GM06990 (cell line): ENCODE results near the gene WDPCP.

Experiments
- DNase-seq: peaks from one replicate; pipeline ENCODE4 v3.0.0-alpha.2; 2011; ENCODE audit not compliant: insufficient read length; ENCODE audit errors: extremely low read depth
- H3K27me3 ChIP-seq: replicated peaks from 2 replicates; pipeline ENCODE4 v1.6.0; 2011; ENCODE audit warnings: low read length; ENCODE audit not compliant: control insufficient read depth, insufficient read depth
- H3K36me3 ChIP-seq: 2 replicates; pipeline ENCODE4 v1.5.1; 2011; ENCODE audit warnings: low read length; ENCODE audit not compliant: control insufficient read depth, insufficient read depth
- H3K4me3 ChIP-seq: replicated peaks from 2 replicates; pipeline ENCODE4 v1.5.1; 2011; ENCODE audit warnings: low read depth, mild to moderate bottlenecking, control low read depth, low read length
- TF ChIP-seq, protein P1 (sequence below): IDR thresholded peaks from 2 replicates; pipeline ENCODE4 v1.5.1; 2011; ENCODE audit warnings: low read length, control low read depth, mild to moderate bottlenecking, inconsistent platforms; ENCODE audit not compliant: insufficient read depth, poor library complexity, severe bottlenecking

WDPCP gene

DNA sequence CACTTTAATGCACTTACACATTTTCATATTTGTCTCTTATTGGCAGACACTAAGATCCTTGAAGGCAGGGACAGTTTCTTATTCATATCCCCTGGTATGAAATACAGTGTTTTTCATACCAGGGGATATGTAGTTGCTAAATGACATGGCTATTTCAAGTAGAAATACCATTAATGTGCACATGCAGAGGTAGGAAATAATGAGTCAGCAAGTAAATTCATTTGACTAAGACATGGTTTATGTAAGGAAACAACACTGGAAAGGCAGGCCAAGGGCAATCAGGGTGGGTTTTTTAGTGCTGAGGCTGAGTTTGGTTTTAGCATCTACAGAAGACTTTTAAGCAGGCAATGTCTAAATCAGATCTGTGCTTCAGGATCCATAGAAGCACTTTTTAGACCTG lies 155.9 kb downstream of the WDPCP start:
- TF ChIP-seq, protein P1, sequence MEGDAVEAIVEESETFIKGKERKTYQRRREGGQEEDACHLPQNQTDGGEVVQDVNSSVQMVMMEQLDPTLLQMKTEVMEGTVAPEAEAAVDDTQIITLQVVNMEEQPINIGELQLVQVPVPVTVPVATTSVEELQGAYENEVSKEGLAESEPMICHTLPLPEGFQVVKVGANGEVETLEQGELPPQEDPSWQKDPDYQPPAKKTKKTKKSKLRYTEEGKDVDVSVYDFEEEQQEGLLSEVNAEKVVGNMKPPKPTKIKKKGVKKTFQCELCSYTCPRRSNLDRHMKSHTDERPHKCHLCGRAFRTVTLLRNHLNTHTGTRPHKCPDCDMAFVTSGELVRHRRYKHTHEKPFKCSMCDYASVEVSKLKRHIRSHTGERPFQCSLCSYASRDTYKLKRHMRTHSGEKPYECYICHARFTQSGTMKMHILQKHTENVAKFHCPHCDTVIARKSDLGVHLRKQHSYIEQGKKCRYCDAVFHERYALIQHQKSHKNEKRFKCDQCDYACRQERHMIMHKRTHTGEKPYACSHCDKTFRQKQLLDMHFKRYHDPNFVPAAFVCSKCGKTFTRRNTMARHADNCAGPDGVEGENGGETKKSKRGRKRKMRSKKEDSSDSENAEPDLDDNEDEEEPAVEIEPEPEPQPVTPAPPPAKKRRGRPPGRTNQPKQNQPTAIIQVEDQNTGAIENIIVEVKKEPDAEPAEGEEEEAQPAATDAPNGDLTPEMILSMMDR, result no peak
- H3K36me3 ChIP-seq, result no peaks in the 10 kb centered on the region
- H3K27me3 ChIP-seq, result no peaks in the 10 kb centered on the region
- H3K4me3 ChIP-seq, result no peak overlapping the region
- DNase-seq, result no peak

GRCh38 chr2:63425606-63426005 lies 162.7 kb downstream of the WDPCP start:
- no peaks in the 10 kb centered on the region for H3K27me3 ChIP-seq
- H3K36me3 ChIP-seq, result no peaks in the 10 kb centered on the region
- DNase-seq, result no peak
- no peak overlapping the region for H3K4me3 ChIP-seq
- TF ChIP-seq, protein P1, result no peak

DNA sequence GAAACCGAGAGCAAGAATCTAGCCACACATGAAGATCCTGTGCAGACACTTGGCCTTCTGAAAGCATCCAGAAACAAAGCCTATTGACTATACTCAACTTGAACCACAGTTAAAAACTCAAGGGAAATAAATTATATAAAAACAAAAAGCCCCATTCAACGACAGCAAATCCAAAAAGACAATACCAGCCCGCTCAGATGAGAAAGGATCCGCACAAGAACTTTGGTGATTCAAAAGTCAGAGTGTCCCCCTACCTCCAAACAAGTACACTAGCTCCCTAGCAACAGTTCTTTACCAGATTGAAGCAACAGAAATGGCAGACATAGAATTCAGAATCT lies 163.2 kb downstream of the WDPCP start:
- no peaks in the 10 kb centered on the region for H3K36me3 ChIP-seq
- H3K4me3 ChIP-seq, result no peak overlapping the region
- TF ChIP-seq, protein P1, result no peak
- no peak for DNase-seq
- H3K27me3 ChIP-seq, result no peaks in the 10 kb centered on the region

DNA sequence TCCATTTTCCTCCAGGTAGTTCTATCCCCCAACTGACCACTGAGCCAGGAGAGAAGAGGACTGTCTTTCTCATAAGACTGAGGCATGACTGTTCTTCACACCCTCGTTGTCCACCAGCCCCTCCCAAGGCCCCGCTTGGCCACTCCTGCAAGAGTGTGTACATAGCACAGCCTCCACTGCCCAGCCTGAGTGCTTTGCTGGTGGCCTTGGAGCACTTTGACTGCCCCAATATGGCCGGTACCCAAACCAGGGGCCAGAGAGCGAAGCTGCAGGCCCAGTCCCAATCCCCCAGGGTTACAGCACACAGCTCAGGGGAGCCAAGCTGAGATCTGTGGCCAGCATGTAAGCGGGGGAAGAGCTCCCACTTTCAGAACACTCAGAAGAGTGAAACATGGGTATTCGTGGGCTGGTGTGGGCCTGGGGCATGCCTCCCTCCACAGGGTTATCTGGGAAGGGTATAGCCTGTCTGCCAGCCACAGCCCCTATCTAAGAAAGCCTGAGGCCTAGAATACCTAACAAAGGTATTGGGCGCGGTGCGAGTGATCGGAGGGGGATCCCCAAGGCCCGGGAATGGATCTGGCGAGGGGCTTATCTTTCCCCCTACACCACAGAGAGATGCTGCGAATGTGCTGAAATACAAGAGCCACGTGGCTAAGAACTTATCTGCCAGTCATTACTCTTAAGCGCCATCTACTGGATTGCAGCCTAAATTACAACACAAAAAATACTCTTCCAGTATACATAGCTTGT lies 163.8 kb downstream of the WDPCP start:
- TF ChIP-seq, protein P1, result peak; percentile 66
- DNase-seq, result peak; percentile 51

DNA sequence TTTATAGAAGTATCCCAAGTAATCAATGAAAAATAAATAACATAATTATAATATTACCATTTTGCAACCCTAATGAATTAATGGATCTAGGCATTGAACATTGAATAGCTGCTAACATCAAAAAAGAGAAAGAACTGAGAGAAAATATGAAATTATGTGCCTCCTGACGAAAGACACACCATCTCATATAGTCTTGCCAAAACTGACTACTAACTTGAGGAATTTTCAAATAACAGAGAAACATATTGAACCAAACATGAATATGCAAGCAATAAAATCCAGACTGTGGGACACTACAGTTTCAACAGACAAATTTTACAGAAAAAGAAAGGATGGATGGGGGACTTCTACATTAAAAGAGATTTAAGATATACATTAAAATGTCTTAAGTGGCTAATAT lies 165.7 kb downstream of the WDPCP start:
- Histone ChIP-seq H3K4me3 (no peak overlapping the region), H3K27me3 (no peaks in the 10 kb centered on the region), H3K36me3 (no peaks in the 10 kb centered on the region)
- DNase-seq, result no peak
- TF ChIP-seq, protein P1, result no peak

More for the DNA sequence above, 163.8 kb downstream of the WDPCP start:
- H3K36me3 ChIP-seq, result no peaks in the 10 kb centered on the region
- no peaks in the 10 kb centered on the region for H3K27me3 ChIP-seq
- H3K4me3 ChIP-seq, result no peak overlapping the region

DNA sequence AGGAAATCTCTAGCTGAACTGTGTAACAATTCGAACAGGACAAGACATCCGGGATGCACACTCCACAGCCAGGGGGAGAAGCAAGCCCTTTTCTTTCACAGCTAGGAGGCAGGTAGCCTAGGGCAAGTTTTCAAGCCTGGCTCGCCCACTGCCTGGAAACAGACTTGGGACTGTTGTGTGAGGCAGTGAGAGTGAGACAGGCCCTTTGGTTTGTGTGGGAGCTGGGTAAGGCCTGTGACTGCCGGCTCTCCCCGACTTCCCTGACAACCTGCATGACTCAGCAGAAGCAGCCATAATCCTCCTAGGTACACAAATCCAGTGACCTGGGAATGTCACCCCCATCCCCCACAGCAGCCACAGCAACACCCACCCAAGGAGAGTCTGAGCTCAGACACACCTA lies 179.7 kb downstream of the WDPCP start:
- TF ChIP-seq, protein P1, result no peak
- Histone ChIP-seq H3K4me3 (no peak overlapping the region), H3K36me3 (no peaks in the 10 kb centered on the region), H3K27me3 (no peaks in the 10 kb centered on the region)
- no peak for DNase-seq
